ENCODE results near the gene VTI1A. TPM values are rescaled to one million over a fixed set of nuclear protein-coding genes. Genes with fewer than 3 reads are reported as not detected.

Gene VTI1A
- total and polyA plus RNA-seq, 2 of the 4 experiments (the other 2 are of a cell fraction), result 9.7 to 24.9 TPM

- TF ChIP-seq CHD1 (IDR thresholded peaks at IDR 0.05; ENCODE audit: low read depth, low read length) (no peak), MXI1 (IDR thresholded peaks at IDR 0.05; ENCODE audit: borderline replicate concordance, low read depth, low read length) (peak; percentile 47; the same call in 1 of the 2 replicates), POLR2A (IDR thresholded peaks at IDR 0.05; ENCODE audit: low read depth, low read length) (no peak)
Observed at GRCh38 chr10:112811741-112812551, 364.9 kb downstream of the VTI1A start (continued).

DNA sequence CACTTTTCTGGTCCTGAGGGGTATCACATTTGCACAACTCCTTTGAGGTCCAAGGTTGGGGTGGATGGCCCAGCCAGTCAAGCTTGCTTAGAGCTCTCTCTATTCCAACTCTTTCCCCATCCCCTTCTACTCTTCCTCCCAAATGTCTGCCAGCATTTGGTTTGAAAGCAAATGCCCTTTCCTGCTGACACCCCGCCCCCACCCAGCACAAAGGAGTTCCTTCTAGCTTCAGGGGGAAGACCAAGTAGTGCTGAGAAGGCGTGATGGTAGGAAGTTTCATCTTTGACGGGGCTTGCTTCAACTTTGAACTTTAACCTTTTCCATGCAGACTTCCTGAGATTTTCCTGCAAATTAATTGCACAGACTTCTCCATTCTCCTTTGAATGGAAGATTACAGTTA is 365.6 kb downstream of the VTI1A start:
- no CpG with 5 or more reads among the region's 3 CpGs for WGBS, 2 experiments (ENCODE audit: extremely low coverage in 2 of 2, insufficient read length in 1 of 2)
- Histone ChIP-seq H3K36me3 (ENCODE audit: control insufficient read depth, insufficient read depth, low read length) (no peaks in the 10 kb centered on the region), H4K20me1 (ENCODE audit: insufficient read depth, low read length) (peaks cover 2% of the 10 kb centered on the region; the same call in 1 of the 2 replicates), H3K14ac (replicated peaks; ENCODE audit: low read depth, low read length) (peak overlapping the region; percentile 11; the same call in 1 of the 2 replicates), H3K27ac (ENCODE audit: insufficient read depth, low read length) (peak overlapping the region; percentile 80), H4K91ac (ENCODE audit: insufficient read depth, low read depth, low read length) (peak overlapping the region; percentile 40), H3K56ac (ENCODE audit: extremely low read depth, insufficient read depth, low read length) (peak overlapping the region; percentile 52; the same call in 1 of the 2 replicates), H2BK20ac (ENCODE audit: low read depth, low read length) (peak overlapping the region; percentile 51), H3K27me3 (ENCODE audit: control insufficient read depth, insufficient read depth, low read length) (no peaks in the 10 kb centered on the region), H3K9ac (ENCODE audit: low read depth, low read length) (no peak overlapping the region), H2AK5ac (ENCODE audit: low read depth, low read length) (peak overlapping the region; percentile 10), H3K9me3 (ENCODE audit: control insufficient read depth, insufficient read depth, low read length) (no peaks in the 10 kb centered on the region), H3K9me1 (ENCODE audit: insufficient read depth, low read length) (peaks cover 18% of the 10 kb centered on the region), H3K4me1 (ENCODE audit: control insufficient read depth, insufficient read depth, low read length) (peaks cover 20% of the 10 kb centered on the region), H2AFZ (replicated peaks; ENCODE audit: low read length, poor library complexity) (peak overlapping the region; percentile 52), H3K4me2 (ENCODE audit: low read depth, low read length) (peak overlapping the region; percentile 61), H4K8ac (ENCODE audit: low read depth in 2 of 2, low read length in 2 of 2) (peak overlapping the region; percentile 36 to 55; a peak in 3 of 4 replicates), H3K18ac (ENCODE audit: low read depth, low read length) (peak overlapping the region; percentile 18; the same call in 1 of the 2 replicates), H2BK15ac (ENCODE audit: low read depth, low read length) (peak overlapping the region; percentile 63; the same call in 2 of the 3 replicates), H2AK9ac (replicated peaks; ENCODE audit: low read depth, low read length, poor library complexity) (peak overlapping the region; percentile 46), H3K4me3 (ENCODE audit: insufficient read depth, low read depth, low read length) (no peak overlapping the region), H3K79me1 (ENCODE audit: low read depth in 1 of 2, low read length in 2 of 2) (no peaks in the 10 kb centered on the region), H2BK120ac (ENCODE audit: low read depth, low read length) (peak overlapping the region; percentile 65), H3K4ac (ENCODE audit: low read depth, low read length) (peak overlapping the region; percentile 69), H2BK5ac (ENCODE audit: low read depth, low read length, poor library complexity, severe bottlenecking) (peak overlapping the region; percentile 55), H4K5ac (ENCODE audit: low read depth, low read length) (peak overlapping the region; percentile 54), H3K23ac (ENCODE audit: low read depth, low read length) (0 out of 2 replicates have a peak overlapping the region, but pooled peaks have one; percentile 22)
- intact Hi-C loops (cut with micrococcal nuclease), result loop anchor here (1.0 to 10.0 kb wide), 4 partner anchors 138 to 572 kb away; partner anchors contain the start of gene TCF7L2
- TF ChIP-seq MXI1 (IDR thresholded peaks at IDR 0.05; ENCODE audit: borderline replicate concordance, low read depth, low read length) (no peak), CEBPB (IDR thresholded peaks at IDR 0.05; ENCODE audit: low read depth, low read length) (no peak), MAFK (IDR thresholded peaks at IDR 0.05; ENCODE audit: low read depth, low read length) (no peak), MAZ (IDR thresholded peaks at IDR 0.05; ENCODE audit: borderline replicate concordance, low read depth, low read length) (no peak), FOS (IDR thresholded peaks at IDR 0.05; ENCODE audit: low read depth, low read length) (no peak), CHD1 (IDR thresholded peaks at IDR 0.05; ENCODE audit: low read depth, low read length) (no peak), RAD21 (IDR thresholded peaks at IDR 0.05; ENCODE audit: low read length) (no peak)
- TF ChIP-seq, protein P1, sequence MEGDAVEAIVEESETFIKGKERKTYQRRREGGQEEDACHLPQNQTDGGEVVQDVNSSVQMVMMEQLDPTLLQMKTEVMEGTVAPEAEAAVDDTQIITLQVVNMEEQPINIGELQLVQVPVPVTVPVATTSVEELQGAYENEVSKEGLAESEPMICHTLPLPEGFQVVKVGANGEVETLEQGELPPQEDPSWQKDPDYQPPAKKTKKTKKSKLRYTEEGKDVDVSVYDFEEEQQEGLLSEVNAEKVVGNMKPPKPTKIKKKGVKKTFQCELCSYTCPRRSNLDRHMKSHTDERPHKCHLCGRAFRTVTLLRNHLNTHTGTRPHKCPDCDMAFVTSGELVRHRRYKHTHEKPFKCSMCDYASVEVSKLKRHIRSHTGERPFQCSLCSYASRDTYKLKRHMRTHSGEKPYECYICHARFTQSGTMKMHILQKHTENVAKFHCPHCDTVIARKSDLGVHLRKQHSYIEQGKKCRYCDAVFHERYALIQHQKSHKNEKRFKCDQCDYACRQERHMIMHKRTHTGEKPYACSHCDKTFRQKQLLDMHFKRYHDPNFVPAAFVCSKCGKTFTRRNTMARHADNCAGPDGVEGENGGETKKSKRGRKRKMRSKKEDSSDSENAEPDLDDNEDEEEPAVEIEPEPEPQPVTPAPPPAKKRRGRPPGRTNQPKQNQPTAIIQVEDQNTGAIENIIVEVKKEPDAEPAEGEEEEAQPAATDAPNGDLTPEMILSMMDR (conservative IDR thresholded peaks at IDR 0.05; ENCODE audit: low read depth, low read length), result no peak
- TF ChIP-seq, protein P2, sequence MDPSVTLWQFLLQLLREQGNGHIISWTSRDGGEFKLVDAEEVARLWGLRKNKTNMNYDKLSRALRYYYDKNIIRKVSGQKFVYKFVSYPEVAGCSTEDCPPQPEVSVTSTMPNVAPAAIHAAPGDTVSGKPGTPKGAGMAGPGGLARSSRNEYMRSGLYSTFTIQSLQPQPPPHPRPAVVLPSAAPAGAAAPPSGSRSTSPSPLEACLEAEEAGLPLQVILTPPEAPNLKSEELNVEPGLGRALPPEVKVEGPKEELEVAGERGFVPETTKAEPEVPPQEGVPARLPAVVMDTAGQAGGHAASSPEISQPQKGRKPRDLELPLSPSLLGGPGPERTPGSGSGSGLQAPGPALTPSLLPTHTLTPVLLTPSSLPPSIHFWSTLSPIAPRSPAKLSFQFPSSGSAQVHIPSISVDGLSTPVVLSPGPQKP (IDR thresholded peaks at IDR 0.05; ENCODE audit: borderline replicate concordance, low read depth, low read length), result no peak
- in situ Hi-C loops (cut with MboI; ENCODE audit: low sequenced_read_pairs), result no loop called here
- ChIA-PET CTCF (interaction anchor here (0.6 to 1.1 kb wide), 2 partner anchors 22 to 48 kb away, joined by 3 to 4 read pairs; no protein-coding TSS in a partner anchor), POLR2A (ENCODE audit: unreplicated experiment) (no interaction called here)
- ATAC-seq (ENCODE audit: low read depth) (no peak), DNase-seq (no peak)
- BruUV-seq (replicated peaks), result no TSS peak
- dilution Hi-C loops (cut with HindIII; ENCODE audit: low sequenced_read_pairs, unreplicated experiment), result no loop called here

Data from IMR-90 (cell line).